ENCODE measurements around the gene CASP12.

The CASP12 gene

DNA sequence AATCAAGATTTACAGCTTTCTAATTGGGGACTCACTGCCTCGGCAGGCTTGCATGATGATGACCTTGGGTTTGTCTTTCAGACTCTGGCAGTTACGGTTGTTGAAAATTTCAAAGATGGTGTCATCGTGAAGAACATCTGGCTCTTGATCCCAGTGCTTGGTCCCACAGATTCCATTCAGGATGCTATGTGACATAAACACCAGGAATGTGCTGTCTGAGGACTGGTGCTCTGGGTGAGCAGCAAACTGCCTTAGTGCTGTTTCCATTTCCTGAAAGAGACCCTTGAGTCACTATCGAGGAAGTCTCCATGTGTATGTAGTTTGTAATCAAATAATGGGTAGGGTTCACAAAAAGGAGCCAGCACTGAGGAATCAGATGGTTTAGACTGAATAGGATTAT, 7.1 kb downstream of the CASP12 start:
- no peak for DNase-seq (ENCODE audit: low spot score)

DNA sequence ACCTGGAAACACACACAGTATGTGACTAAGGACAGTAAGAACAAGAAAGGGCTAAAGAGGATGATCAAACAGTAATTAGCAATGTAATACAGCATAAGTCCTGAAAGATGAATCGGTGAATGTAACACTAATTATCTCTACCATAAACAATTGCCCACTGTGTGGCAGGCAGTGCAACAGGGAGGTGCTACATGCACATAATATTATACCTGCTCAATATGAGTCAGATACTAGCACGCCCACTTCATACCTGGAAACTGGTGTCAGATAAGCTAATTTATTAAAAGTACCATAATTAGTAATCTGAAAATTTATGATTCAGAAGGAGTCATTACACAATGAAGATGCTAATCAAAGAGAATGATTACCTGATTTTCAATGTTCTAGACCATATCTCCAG, 14.9 kb downstream of the CASP12 start:
- no peak for DNase-seq (ENCODE audit: low spot score)

DNA sequence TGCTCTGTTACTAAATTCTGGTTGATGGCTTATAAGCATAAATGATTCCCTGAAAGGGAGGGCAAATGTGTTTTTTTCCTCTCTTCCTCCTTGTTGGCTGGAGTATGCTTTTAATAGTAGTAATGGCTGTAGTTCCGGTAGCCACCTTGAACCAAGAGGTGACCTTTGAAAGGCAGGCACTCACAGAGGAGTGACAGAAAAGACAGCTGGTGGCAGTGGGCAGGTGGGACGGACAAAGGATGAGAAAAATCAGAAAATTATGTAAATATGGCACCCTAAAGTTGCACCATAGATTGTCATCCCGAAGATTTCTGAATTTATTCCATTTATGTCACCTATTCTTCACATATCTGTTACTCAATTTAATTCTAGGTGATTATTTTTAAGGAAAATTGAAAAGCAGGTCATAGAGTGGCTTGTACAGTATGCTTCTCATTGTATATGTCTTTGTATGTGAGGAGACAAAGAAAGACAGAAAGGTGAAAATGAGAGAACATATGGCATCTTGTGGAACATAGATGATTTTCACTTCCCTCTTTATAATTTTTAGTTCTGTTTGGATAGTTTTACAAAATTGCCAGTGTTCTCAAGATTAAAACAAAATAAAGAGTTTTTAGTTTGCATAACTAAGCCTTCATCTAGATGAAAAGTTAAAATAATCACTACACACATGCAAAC, 17.0 kb downstream of the CASP12 start:
- DNase-seq (ENCODE audit: low spot score): no peak

DNA sequence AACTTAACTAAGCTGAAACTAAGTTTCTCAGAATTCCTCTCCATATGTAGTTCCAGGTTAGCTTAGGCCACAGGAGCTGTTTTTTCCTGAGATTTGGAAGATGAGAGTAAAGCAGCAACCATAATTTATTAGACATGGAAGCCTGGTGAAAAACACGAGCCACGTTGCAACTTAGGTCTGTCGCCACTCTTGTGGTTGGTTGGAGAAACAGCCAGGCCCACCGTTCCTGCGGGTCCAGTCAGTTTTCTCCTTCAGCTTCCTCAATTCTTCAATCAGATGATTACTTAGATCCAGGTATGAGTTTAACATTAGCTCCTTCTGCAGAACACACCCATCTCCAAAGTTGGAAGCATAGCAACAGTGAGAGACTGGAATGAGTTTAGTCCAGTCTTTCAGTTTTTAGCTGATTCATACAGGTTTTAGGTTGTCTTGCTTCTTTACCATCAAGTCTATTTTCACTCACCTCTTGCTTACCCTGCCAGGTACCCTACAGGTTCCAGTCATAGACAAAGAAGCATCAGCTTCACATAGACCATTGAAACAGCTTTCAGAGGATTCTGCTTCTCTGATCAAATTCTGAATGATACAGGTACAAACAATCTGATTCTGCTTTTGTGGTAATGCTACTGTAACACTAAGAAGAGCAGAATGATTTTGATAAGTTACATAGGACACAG, 18.6 kb downstream of the CASP12 start:
- DNase-seq (ENCODE audit: low spot score): no peak

DNA sequence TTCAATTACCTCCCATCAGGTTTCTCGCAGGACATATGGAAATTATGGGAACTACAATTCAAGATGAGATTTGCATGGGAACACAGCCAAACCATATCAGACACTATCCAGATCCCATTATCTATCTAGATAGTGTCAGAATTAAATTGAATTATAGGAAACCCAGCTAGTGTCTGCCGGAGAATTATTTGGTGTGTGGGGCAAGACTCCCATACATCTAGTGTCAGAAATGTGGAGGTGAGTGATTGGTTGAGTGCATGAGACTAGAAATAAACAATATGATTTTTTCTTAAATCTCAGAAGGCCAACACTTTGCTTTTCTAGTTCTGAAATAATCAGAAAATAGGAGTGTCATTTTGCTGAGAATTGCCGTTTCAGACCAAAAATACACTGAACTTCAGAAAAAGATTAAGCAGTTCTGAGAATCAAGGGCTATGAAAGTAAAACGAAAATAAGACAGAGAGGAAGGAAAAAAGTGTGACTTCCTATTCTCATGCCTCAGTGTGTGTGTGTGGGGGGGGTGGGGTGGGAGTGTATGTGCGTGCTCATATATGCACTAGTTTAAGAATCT, 21.3 kb downstream of the CASP12 start:
- DNase-seq (ENCODE audit: low spot score): no peak

DNA sequence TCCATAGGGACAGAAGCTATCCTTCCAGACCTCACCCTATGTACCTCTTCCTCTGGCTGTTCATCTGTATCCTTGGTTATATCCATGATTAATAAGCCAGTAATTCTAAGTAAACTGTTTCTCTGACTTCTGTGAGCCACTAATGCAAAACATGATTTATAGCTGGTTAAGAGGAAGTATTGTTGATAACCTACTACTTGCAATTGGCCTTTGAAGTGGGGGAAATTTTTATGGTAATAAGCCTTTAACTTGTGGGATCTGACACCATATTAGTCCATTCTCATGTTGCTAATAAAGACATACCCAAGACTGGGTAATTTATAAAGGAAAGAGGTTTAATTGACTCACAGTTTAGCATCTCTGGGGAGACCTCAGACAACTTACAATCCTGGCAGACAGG, 21.9 kb downstream of the CASP12 start:
- no peak for DNase-seq (ENCODE audit: low spot score)

DNA sequence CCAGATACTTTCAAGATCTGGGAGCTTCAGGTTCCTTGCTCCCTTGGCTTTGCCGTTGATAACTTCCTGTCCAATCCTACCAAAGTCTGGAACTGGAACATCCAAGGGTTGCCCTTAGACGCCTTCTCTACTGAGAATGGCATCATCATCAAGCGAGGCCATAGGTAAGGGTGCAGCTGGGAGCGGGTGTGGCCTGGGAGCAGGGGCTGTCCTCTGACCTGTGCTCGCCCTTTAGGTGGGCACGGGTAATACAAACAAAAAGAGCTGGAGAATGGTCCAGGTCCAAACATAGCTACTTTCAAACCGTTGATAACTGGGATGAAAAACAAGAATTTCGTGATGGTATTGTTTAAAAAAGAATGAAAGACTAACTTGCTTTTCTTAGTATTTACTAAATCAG, 25.0 kb downstream of the CASP12 start:
- no peak for DNase-seq (ENCODE audit: low spot score)

DNA sequence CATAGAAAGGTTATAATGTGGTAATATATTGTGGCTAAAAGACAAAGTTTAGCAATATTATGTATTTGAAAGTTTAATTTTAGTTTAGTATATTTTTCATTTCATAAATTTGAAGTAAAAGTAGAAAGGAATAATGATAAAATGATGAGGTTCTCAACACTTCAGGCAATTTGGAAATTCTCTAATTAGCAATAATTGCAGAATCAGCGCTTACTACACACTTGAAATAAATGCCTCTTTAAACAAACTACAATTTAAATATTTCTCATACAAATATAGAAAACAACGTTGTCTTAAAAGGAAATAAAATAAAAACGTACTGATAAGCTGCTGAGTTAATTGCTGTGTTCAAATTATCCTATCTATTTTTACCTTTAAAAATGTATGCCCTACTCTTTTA, 25.9 kb downstream of the CASP12 start:
- DNase-seq (ENCODE audit: low spot score): no peak

DNA sequence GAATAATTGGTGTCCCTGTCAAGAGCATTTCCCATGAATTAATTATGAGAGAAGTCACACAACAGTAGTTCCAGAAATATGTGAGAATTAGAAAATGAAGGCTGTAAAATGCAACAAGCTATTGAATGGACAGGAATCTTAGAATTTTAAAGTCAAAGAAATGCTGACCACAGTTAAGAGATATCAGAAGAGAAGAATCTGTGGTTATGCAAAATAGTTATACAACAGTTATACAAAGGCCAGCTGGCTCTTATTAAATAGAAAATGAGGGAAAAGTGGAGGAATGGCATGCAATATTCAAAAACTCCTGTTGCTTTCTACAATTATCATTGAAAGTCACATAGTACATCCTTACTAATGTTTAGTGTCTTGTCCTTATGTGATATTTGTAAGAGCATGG, 27.4 kb downstream of the CASP12 start:
- no peak for DNase-seq (ENCODE audit: low spot score)

DNA sequence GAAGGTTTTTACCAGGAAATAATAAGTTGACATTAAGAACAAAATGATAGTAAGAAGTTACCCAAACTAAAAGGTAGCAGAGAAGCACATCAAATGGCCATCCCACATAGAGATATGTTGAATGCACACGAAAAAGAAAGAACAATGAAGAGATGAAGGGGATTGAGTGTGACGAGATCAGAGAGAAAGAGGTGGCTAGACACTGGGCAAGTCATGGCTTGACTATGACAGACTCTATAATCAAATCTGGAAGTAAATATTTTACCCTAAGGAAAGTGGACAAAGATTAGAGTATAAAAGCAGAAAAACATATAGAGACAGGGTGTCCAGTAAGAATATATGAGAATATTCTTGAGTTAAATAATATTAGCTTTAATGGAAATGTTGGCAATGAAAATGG, 31.4 kb downstream of the CASP12 start:
- DNase-seq (ENCODE audit: low spot score): no peak

DNA sequence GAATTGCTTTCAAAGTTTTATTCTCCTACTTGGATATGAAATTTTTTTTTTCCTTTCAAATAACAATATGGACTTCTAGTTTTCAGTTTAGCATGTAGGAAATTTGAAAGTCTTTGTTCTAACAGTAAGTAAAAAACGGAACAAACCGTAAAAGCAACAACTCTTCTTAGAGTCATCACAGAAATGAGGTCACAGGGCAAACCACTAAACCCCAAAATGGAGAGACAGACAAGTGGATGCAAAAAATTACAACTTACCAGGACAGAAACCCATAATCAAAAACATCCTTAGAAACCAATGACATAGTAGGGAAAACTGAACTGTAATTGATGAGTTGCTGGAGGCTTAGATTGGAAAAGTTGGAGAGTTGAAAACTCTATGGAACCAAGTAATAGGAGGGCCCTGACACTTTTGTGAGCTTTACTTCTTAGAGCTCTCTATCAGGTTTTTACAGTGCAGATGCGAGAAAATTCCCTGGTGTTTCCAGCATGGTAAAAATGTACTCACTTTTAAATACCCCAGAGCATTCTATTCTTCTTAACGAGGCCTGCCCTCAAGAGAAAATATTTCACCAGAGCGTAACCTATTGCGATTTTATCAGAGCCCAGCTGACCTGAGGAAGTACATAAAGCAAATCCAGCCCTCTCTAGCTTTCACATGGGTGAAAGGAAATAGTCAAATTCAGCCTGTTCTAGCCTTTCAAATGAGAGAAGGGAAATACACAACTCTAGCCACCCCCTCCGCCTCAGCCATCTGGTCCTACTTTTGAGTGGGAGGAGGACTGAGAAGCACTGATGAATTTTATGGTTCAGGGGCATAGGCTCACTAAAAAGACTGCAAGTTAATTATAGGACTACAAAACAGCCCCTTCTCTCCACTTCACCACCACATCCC, 39.1 kb downstream of the CASP12 start:
- DNase-seq (ENCODE audit: low spot score): no peak

DNA sequence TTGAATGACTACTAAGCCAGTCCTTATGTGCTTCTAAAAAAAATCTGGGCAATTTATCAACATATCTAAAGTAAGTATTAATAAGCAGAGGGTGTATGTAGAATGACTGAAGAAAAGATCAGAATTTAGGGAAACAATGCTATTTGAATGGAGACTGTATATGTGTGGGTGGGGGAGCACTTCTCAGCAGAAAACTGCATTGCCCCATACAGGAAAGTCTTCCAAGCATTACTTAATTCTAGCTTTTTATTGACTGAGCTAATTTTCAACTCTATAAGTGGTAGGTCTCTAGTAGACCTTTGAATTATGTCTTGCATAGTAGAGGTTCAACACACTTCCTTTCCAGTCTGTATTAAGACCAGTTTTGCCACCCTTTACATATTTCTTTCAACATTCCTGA, 41.7 kb downstream of the CASP12 start:
- DNase-seq (ENCODE audit: low spot score): no peak

DNA sequence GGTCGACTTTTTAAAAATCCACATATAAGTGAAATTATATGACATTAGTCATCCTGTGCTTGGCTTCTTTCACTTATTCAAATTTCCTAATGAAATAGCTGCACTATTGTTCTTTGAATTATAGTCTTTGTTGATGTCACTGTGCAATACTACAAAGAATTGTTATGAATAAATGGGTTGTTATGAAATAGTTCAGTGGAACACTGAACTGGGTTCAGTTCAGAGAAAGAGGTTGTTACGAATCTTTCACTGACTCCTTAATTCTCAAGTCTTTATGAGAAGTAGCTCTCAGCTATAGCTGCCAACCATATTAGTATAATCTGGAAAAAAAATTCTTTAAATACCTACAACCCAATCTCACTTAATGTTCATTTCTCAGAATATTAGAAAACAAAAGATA, 42.3 kb downstream of the CASP12 start:
- DNase-seq (ENCODE audit: low spot score): no peak

DNA sequence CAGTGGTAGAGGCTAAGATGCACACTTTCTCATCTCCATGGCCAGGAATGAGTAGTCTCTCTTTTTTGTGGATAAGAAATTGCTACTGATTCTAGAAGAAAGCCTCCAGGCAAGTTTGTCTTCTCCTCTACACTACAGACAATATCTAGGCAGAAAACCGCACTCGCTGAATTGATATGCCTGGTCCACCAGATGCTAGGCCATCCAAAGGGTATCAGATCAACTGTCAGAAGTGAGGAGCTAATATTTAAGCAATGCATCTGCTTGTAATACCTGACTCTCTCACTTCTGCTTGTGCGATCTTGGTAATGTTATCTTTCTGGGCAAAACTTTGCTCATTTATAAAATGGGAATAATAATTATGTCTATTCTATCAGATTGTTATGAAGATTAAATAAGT, 45.0 kb downstream of the CASP12 start:
- DNase-seq (ENCODE audit: low spot score): no peak

DNA sequence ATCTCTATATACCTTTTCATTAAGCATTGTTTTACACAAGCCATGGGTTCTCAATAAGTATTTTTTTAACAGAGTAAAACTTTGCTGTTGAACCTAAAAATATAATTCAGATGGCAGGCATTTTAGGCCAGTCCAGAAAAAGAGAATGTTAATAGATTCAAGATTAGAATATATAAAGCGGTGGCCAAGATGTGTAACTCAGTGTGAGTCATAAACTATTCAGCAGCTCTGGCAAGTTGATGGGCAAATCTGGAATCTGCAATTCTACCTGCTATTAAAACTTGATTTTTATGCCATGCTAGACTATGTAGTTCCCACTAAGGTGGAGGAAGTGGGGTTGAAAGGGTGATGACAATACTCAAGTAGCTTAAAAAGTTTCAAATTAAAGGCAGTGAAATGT, 45.4 kb downstream of the CASP12 start:
- no peak for DNase-seq (ENCODE audit: low spot score)

DNA sequence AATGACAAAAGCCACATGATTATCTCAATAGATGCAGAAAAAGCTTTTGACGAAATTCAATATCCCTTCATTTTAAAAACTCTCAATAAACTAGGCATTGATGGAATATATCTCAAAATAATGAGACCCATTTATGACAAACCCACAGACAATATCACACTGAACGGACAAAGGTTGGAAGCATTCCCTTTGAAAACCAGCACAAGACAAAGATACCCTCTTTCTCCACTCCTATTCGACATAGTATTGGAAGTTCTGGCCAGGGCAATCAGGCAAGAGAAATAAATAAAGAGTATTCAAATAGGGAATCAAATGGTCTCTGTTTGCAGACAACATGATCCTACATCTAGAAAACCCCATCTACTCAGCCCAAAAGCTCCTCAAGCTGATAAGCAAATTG, 52.0 kb downstream of the CASP12 start:
- DNase-seq (ENCODE audit: low spot score): peak; percentile 54

DNA sequence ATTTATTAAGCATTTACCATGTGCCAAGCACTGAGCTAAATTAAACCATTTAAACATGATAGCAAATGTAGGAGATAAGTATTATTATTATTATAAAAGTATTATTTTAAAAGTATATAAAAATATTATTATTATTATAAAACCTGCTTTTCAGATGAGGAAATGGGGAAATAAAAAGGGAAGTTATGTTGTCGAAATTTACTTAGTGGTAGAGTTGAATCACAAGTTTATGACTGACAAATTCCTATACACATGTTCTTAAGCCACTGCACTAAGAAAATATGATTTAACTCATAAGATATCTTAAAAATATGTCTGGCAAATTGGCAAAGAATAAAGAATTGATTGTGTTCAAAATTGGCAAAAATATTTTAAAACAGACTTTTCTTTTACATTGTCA, 53.8 kb downstream of the CASP12 start:
- no peak for DNase-seq (ENCODE audit: low spot score)

DNA sequence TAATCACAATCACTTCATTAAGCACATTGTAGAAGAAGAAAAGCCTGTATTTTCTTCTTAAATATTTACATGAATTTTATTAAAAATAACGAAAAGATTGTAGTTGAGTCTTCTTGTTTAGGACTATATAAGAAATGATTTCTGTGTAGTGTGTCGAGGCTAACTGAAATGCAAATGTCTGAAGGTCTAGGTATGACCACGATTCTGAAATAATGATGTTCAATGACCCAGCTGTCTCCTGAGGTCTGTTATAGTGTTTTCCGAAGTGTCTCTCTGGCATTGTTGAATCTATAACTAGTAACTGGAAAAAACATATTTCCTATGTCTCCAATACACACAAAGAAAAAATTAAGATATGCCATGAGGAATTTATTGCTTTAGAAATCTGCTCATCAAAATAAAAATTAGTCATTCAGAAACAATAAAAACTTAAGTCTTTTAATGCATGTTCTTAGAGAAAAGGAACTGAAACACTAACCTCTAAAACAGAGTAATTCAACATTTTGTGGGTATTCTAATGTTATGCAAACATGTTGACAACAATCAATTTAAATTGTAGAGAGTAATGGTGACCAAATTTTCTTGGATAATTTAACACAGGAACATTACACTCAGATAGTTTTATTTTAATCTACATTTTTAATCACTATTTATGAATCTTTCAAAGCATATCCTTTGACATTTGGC, 55.0 kb downstream of the CASP12 start:
- no peak for DNase-seq (ENCODE audit: low spot score)

DNA sequence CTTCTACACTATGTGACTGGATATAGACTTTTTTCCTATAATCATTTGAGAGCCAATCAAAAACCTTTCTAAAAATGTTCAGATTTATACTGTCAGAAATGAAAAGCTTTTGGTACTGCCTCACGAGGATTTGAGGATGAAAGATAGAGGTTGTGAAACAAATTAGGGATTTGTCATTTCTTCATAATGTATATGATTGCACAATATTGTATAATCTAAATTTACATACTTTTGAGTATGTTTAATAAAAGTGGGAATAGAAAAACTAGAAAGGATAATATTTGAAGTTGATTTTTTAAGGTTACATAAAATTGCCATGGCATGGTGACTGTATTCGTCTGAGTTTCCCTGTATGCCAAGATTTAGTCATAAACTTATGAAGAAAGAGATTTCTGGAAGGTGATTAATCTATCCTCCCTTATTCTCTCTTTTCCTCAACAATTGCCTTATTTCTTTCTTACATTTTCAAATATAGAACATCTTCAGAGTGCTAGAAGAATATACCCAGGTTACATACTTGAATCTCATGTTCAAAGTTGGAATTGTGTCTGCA, 56.2 kb downstream of the CASP12 start:
- DNase-seq (ENCODE audit: low spot score): no peak

DNA sequence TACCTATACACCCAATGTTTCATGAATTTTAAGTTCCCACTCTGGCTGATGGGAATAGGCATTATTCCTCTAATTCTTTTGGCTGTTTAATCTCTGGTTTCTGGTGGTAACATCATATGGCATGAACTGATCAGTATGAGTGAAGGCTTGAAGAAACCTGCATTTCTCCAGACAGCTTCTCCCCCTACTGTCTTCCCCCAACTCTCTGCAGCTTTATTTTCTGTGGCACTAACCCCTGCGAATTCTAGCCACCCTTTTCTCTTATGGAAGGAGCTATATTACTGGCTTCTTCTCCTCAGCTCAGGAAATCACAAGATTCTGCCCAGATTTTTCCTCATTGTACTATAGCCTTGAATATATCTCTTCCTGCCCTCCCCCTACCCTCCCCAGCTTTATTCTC, 57.1 kb downstream of the CASP12 start:
- DNase-seq (ENCODE audit: low spot score): no peak

DNA sequence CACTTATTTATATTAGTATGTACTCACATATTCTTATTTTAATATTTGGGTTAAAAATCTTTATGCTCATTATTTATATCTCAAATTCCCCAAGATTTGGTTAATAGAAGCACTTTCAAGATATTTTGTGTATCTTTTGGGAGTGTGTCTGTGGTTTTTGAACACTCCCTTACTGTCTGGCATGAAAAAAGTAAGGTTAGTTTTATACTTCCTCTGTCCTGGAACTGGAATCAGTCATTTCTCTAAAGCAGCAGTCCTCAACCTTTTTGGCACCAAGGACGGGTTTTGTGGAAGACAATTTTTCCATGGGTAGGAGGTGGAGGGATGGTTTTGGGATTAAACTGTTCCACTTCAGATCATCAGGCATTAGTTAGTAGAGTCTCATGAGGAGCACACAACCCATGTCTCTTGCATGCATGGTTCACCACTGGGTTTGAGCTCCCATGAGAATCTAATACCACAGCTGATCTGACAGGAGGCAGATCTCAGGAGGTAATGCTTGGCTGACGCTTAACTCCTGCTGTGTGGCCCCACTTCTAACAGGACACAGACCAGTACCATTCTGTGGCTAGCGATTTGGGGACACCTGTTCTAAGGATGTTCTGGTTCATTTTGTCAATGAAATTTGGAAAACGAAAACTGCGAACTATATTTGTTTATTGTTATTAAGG, 60.2 kb downstream of the CASP12 start:
- DNase-seq (ENCODE audit: low spot score): no peak

Measured in pons (tissue), 1 donor.